HCT116 (cell line): ENCODE measurements around the gene CPB1.

Experiments
- CTCF ChIP-seq, 3 experiments: fragments of 200-600 bp in 1 of 3; sonication (generic) in 1 of 3; IDR thresholded peaks in 2 of 3; conservative IDR thresholded peaks in 1 of 3; 2 replicates each; pipeline ENCODE4 v1.5.1; 2012 to 2017; ENCODE audit warnings: low read depth in 2 of 3, low read length in 2 of 3, antibody characterized with exemption in 1 of 3, borderline replicate concordance in 1 of 3, control low read depth in 1 of 3, mild to moderate bottlenecking in 1 of 3, mixed read lengths in 1 of 3, mixed run types in 1 of 3, moderate library complexity in 1 of 3; ENCODE audit not compliant: insufficient read depth in 1 of 3
- POLR2A ChIP-seq: IDR thresholded peaks from 2 replicates; pipeline ENCODE4 v1.7.0; 2011; ENCODE audit warnings: borderline replicate concordance; ENCODE audit not compliant: insufficient read depth, insufficient read length; ENCODE audit errors: extremely low read depth

DNA sequence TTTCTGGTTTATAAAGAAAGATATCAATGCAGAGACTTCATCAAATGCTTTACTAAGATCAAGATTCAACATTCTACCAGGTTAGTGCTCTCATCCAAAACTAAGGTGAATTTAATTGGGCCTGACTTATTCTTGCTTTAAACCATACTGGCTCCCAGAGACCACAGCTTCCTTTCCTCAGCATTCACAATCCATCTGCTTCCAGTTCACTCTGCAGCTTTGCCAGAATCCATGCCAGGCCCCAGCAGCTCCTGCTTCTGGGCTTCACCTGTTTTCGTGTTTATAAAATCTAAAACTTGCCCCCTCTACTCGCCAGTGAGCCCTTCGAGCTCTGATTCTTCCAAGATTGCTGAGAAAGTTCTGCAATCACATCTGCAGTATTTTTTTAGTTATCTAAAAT lies 2.3 kb downstream of the CPB1 start:
- TF ChIP-seq CTCF (IDR thresholded peaks at IDR 0.05 in 2 of 3, conservative IDR thresholded peaks at IDR 0.05 in 1 of 3; ENCODE audit: borderline replicate concordance in 1 of 3, insufficient read depth in 1 of 3, low read depth in 2 of 3, low read length in 2 of 3) (no peak), POLR2A (no peak)
